H9 (cell line): ENCODE results near the gene ANKRD13C. TPM values are rescaled to one million over a fixed set of nuclear protein-coding genes. Genes with fewer than 3 reads are reported as not detected.

Source experiments
- DNase-seq: peaks from one replicate; pipeline ENCODE4 v3.0.0-alpha.2; 2017
- H2AFZ ChIP-seq: one replicate; pipeline ENCODE4 v1.6.1; 2013; ENCODE audit warnings: mild to moderate bottlenecking, low read length, control low read depth, moderate library complexity
- H2AK5ac ChIP-seq: 2 replicates; pipeline ENCODE4 v1.6.1; 2013; ENCODE audit warnings: low read length, control low read depth, mixed read lengths; ENCODE audit not compliant: insufficient read length
- H2BK120ac ChIP-seq: one replicate; pipeline ENCODE4 v1.6.1; 2013; ENCODE audit warnings: low read depth, mild to moderate bottlenecking, low read length, control low read depth, inconsistent platforms; ENCODE audit not compliant: poor library complexity, severe bottlenecking
- H2BK12ac ChIP-seq: 2 replicates; pipeline ENCODE4 v1.6.1; 2013; ENCODE audit warnings: low read length, control low read depth, mixed read lengths, low read depth; ENCODE audit not compliant: insufficient read length
- H2BK15ac ChIP-seq: 2 replicates; pipeline ENCODE4 v1.6.1; 2013; ENCODE audit warnings: low read depth, low read length, control low read depth
- H2BK20ac ChIP-seq: one replicate; pipeline ENCODE4 v1.6.1; 2013; ENCODE audit warnings: low read depth, mild to moderate bottlenecking, low read length, control low read depth, inconsistent platforms; ENCODE audit not compliant: poor library complexity, severe bottlenecking
- H2BK5ac ChIP-seq: 2 replicates; pipeline ENCODE4 v1.6.1; 2013; ENCODE audit warnings: low read length, control low read depth, mixed read lengths; ENCODE audit not compliant: insufficient read length
- H3K14ac ChIP-seq: 2 replicates; pipeline ENCODE4 v1.6.1; 2013; ENCODE audit warnings: low read length, control low read depth; ENCODE audit not compliant: insufficient read depth
- H3K18ac ChIP-seq: 2 replicates; pipeline ENCODE4 v1.6.1; 2013; ENCODE audit warnings: low read depth, mild to moderate bottlenecking, mixed read lengths, low read length, control low read depth; ENCODE audit not compliant: insufficient read length
- H3K23ac ChIP-seq: 2 replicates; pipeline ENCODE4 v1.6.1; 2013; ENCODE audit warnings: low read length, control low read depth, mixed read lengths, low read depth; ENCODE audit not compliant: insufficient read length
- H3K23me2 ChIP-seq: 2 replicates; pipeline ENCODE4 v1.6.1; 2013; ENCODE audit warnings: low read depth, mild to moderate bottlenecking, mixed read lengths, low read length, control low read depth; ENCODE audit not compliant: insufficient read length, poor library complexity, severe bottlenecking
- H3K27ac ChIP-seq: 2 replicates; pipeline ENCODE4 v1.5.1; 2013; ENCODE audit warnings: low read length, control low read depth, mixed read lengths, low read depth; ENCODE audit not compliant: insufficient read length
- H3K27me3 ChIP-seq: 2 replicates; pipeline ENCODE4 v1.6.1; 2013; ENCODE audit warnings: low read length, control low read depth, inconsistent platforms; ENCODE audit not compliant: insufficient read depth
- H3K4ac ChIP-seq: 2 replicates; pipeline ENCODE4 v1.6.1; 2013; ENCODE audit warnings: low read depth, mild to moderate bottlenecking, control low read depth, inconsistent platforms, low read length, moderate library complexity
- H3K4me1 ChIP-seq: 2 replicates; pipeline ENCODE4 v1.6.1; 2013; ENCODE audit warnings: low read length, control low read depth, inconsistent platforms; ENCODE audit not compliant: insufficient read depth
- H3K4me2 ChIP-seq: 2 replicates; pipeline ENCODE4 v1.6.1; 2013; ENCODE audit warnings: low read length, control low read depth, mixed read lengths; ENCODE audit not compliant: insufficient read length, insufficient read depth
- H3K56ac ChIP-seq: 2 replicates; pipeline ENCODE4 v1.6.1; 2013; ENCODE audit warnings: low read depth, mild to moderate bottlenecking, mixed read lengths, low read length, control low read depth; ENCODE audit not compliant: insufficient read length
- H3K79me1 ChIP-seq: 2 replicates; pipeline ENCODE4 v1.6.1; 2013; ENCODE audit warnings: low read depth, mild to moderate bottlenecking, moderate library complexity, low read length, control low read depth, inconsistent platforms; ENCODE audit not compliant: insufficient read depth, poor library complexity, severe bottlenecking
- H3K79me2 ChIP-seq: 2 replicates; pipeline ENCODE4 v1.6.1; 2013; ENCODE audit warnings: low read length, control low read depth, inconsistent platforms; ENCODE audit not compliant: insufficient read depth
- H3K9ac ChIP-seq: 2 replicates; pipeline ENCODE4 v1.6.1; 2013; ENCODE audit warnings: low read length, control low read depth, mixed read lengths; ENCODE audit not compliant: insufficient read length; ENCODE audit errors: extremely low read depth
- H3K9me3 ChIP-seq: one replicate; pipeline ENCODE4 v1.6.1; 2013; ENCODE audit warnings: low read depth, low read length, inconsistent platforms; ENCODE audit not compliant: control insufficient read depth
- H3T11ph ChIP-seq: one replicate; pipeline ENCODE4 v1.6.1; 2013; ENCODE audit warnings: mild to moderate bottlenecking, low read length, control low read depth, inconsistent platforms
- H4K20me1 ChIP-seq: one replicate; pipeline ENCODE4 v1.6.1; 2013; ENCODE audit not compliant: control insufficient read depth, insufficient read length, insufficient read depth
- H4K5ac ChIP-seq: 2 replicates; pipeline ENCODE4 v1.6.1; 2013; ENCODE audit warnings: low read depth, mild to moderate bottlenecking, mixed read lengths, low read length, control low read depth; ENCODE audit not compliant: insufficient read length
- H4K8ac ChIP-seq: replicated peaks from 2 replicates; pipeline ENCODE4 v1.6.1; 2013; ENCODE audit warnings: low read length, control low read depth, mixed read lengths, low read depth; ENCODE audit not compliant: insufficient read length
- H4K91ac ChIP-seq: 2 replicates; pipeline ENCODE4 v1.6.1; 2013; ENCODE audit warnings: low read depth, mild to moderate bottlenecking, moderate library complexity, mixed read lengths, low read length, control low read depth; ENCODE audit not compliant: insufficient read length
- H3K27ac Mint-ChIP-seq, 3 experiments: 2 replicates in 2 of 3; 3 replicates in 1 of 3; pipeline ENCODE4 v1.8.0; 2020 to 2021; ENCODE audit warnings: mixed read lengths in 3 of 3, mild to moderate bottlenecking in 1 of 3, moderate library complexity in 1 of 3
- H3K27me3 Mint-ChIP-seq: 2 replicates; pipeline ENCODE4 v1.8.0; 2021; ENCODE audit warnings: low read depth, mild to moderate bottlenecking, moderate library complexity, mixed read lengths
- H3K36me3 Mint-ChIP-seq, 3 experiments: 2 replicates in 2 of 3; 3 replicates in 1 of 3; pipeline ENCODE4 v1.8.0; 2020 to 2021; ENCODE audit warnings: low read depth in 3 of 3, mixed read lengths in 3 of 3; ENCODE audit not compliant: insufficient read depth in 1 of 3
- H3K4me1 Mint-ChIP-seq, 2 experiments: 2 replicates each; pipeline ENCODE4 v1.8.0; 2020; ENCODE audit warnings: mixed read lengths in 2 of 2
- H3K4me3 Mint-ChIP-seq, 2 experiments: 2 replicates in 1 of 2; 3 replicates in 1 of 2; pipeline ENCODE4 v1.8.0; 2020 to 2021; ENCODE audit warnings: mild to moderate bottlenecking in 2 of 2, mixed read lengths in 2 of 2, moderate library complexity in 1 of 2
- H3K9me3 Mint-ChIP-seq, 2 experiments: 2 replicates in 1 of 2; 3 replicates in 1 of 2; pipeline ENCODE4 v1.8.0; 2020; ENCODE audit warnings: mild to moderate bottlenecking in 2 of 2, mixed read lengths in 2 of 2, moderate library complexity in 1 of 2
- WGBS: extraction: QIAGEN DNeasy Blood & Tissue Kit; methylation state at CpG from one replicate; pipeline ENCODE4 v1.1.7; 2013; ENCODE audit warnings: missing lambda C conversion rate, low lambda C conversion rate, mixed read lengths; ENCODE audit not compliant: insufficient read length; ENCODE audit errors: extremely low coverage; 5-methylcytosine and 5-hydroxymethylcytosine counted together
- total RNA-seq: library from RNA; stranded (reverse); gene quantifications from 2 replicates; pipeline ENCODE4 v1.2.1, GENCODE V29; 2021
- TF ChIP-seq, protein P1 (sequence below): fragments of 200-600 bp; sonication (generic); conservative IDR thresholded peaks from 3 replicates; pipeline ENCODE4 v1.8.0; 2021; ENCODE audit warnings: antibody characterized with exemption, mild to moderate bottlenecking

ANKRD13C gene
- total RNA-seq, 1 experiment from 2014 or later = 19.7 TPM

DNA sequence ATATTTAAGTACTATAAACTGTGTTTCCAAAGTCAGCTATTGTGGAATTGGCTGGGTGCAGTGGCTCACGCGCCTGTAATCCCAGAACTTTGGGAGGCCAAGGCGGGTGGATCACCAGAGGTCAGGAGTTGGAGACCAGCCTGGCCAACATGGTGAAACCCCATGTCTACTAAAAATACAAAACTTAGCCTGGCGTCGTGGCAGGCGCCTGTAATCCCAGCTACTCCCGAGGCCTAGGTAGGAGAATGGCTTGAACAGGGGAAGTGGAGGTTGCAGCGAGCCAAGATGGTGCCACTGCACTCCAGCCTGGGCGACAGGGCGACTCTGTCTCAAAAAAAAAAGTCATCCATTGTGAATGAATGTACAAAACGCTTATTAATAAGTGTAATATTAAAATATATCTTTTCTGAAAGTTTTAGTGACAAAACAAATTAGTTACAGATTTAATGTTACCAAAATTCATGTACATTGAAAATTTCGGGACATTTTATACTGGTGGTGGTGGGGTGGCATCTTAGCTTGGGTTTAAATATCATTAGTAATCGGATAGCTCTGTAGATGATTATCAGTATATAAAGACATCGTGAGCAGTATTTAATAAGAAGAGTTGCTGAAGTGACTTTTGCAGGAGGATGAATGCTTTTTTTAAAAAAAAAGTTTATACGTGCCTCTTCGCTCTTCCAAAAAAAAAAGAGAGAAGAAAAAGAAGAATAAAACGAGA, 133.8 kb downstream of the ANKRD13C start:
- no CpG with 5 or more reads among the region's 17 CpGs for WGBS
- H2BK20ac ChIP-seq = no peak overlapping the region
- no peak overlapping the region for H2AFZ ChIP-seq

More for the DNA sequence above, 133.8 kb downstream of the ANKRD13C start:
- Mint-ChIP-seq H3K27me3 (no peaks in the 10 kb centered on the region), H3K4me1 (peaks cover 23 to 29% of the 10 kb centered on the region in 2 experiments), H3K4me3 (peak overlapping the region; percentile 94 to 95), H3K36me3 (peaks cover 17 to 50% (median 40%) of the 10 kb centered on the region in 3 experiments), H3K27ac (peak overlapping the region; percentile 85 to 99 (median 98)), H3K9me3 (no peaks in the 10 kb centered on the region)
- H3K27me3 ChIP-seq = no peaks in the 10 kb centered on the region
- no peak overlapping the region for H2AK5ac ChIP-seq
- no peaks in the 10 kb centered on the region for H3K4me1 ChIP-seq
- TF ChIP-seq, protein P1, sequence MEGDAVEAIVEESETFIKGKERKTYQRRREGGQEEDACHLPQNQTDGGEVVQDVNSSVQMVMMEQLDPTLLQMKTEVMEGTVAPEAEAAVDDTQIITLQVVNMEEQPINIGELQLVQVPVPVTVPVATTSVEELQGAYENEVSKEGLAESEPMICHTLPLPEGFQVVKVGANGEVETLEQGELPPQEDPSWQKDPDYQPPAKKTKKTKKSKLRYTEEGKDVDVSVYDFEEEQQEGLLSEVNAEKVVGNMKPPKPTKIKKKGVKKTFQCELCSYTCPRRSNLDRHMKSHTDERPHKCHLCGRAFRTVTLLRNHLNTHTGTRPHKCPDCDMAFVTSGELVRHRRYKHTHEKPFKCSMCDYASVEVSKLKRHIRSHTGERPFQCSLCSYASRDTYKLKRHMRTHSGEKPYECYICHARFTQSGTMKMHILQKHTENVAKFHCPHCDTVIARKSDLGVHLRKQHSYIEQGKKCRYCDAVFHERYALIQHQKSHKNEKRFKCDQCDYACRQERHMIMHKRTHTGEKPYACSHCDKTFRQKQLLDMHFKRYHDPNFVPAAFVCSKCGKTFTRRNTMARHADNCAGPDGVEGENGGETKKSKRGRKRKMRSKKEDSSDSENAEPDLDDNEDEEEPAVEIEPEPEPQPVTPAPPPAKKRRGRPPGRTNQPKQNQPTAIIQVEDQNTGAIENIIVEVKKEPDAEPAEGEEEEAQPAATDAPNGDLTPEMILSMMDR = no peak
- no peak overlapping the region for H4K8ac ChIP-seq
- no peak overlapping the region for H2BK120ac ChIP-seq
- H3K9ac ChIP-seq = peak overlapping the region; percentile 58
- H3K4ac ChIP-seq = no peak overlapping the region
- H2BK12ac ChIP-seq = no peak overlapping the region
- peaks cover 17% of the 10 kb centered on the region; the same call in 1 of the 2 replicates for H3K79me2 ChIP-seq
- no peaks in the 10 kb centered on the region for H4K20me1 ChIP-seq
- H4K5ac ChIP-seq = no peak overlapping the region
- no peak overlapping the region for H3K18ac ChIP-seq
- H3K4me2 ChIP-seq = peak overlapping the region; percentile 6
- no peak overlapping the region for H3K14ac ChIP-seq
- H2BK15ac ChIP-seq = no peak overlapping the region
- no peaks in the 10 kb centered on the region for H3K23me2 ChIP-seq
- no peak overlapping the region for H3K56ac ChIP-seq
- H3K27ac ChIP-seq = no peak overlapping the region
- no peak overlapping the region for H3T11ph ChIP-seq
- no peak for DNase-seq
- no peaks in the 10 kb centered on the region for H3K79me1 ChIP-seq
- H4K91ac ChIP-seq = no peak overlapping the region
- H3K9me3 ChIP-seq = no peaks in the 10 kb centered on the region
- H3K23ac ChIP-seq = no peak overlapping the region
- H2BK5ac ChIP-seq = no peak overlapping the region
